ENCODE measurements around the gene CCDC18.
"Not testable (repeated sequence)": the region's sequence is repeated elsewhere in the genome, so short reads cannot be mapped to it uniquely, and the experiment has no call there.

CCDC18 gene

GRCh38 chr1:93237021-93237420 lies 56.5 kb downstream of the CCDC18 start:
- DNase-seq (ENCODE audit: low spot score), result no peak

- DNase-seq (ENCODE audit: low spot score), result no peak
Observed at GRCh38 chr1:93238425-93238824, 57.9 kb downstream of the CCDC18 start.

DNA sequence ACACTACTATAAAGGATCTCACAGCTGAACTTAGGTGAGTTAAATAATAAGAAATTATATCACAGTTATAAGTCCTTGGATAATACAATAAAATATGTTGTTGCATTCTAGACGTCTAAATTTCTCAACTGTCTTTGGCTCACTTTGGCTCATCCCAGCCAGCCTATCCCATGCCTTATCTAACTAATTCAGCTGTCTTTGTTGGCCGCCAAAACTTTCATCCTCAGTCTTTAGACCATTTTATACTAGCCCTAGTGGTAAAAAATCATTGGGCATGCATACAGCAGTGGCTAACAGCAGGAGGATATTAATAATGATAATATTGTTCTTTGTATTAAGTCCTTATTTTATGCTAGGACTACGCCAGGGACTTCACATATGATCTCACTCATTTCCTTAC lies 59.3 kb downstream of the CCDC18 start:
- no peak for DNase-seq (ENCODE audit: low spot score)

DNA sequence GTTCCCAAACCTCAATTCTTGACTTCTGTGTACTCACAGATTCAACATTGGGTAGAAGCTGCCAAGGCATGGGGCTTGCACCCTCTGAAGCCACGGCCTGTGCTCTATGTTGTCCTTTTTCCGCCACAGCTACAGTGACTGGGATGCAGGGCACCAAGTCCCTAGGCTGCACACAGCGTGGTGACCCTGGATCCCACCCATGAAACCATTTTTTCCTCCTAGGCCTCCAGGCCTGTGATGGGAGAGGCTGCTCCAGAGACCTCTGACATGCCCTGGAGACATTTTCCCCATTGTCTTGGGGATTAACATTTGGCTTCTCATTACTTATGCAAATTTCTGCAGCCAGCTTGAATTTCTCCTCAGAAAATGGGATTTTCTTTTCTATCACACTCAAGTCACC lies 62.7 kb downstream of the CCDC18 start:
- not testable (repeated sequence) for DNase-seq (ENCODE audit: low spot score)

DNA sequence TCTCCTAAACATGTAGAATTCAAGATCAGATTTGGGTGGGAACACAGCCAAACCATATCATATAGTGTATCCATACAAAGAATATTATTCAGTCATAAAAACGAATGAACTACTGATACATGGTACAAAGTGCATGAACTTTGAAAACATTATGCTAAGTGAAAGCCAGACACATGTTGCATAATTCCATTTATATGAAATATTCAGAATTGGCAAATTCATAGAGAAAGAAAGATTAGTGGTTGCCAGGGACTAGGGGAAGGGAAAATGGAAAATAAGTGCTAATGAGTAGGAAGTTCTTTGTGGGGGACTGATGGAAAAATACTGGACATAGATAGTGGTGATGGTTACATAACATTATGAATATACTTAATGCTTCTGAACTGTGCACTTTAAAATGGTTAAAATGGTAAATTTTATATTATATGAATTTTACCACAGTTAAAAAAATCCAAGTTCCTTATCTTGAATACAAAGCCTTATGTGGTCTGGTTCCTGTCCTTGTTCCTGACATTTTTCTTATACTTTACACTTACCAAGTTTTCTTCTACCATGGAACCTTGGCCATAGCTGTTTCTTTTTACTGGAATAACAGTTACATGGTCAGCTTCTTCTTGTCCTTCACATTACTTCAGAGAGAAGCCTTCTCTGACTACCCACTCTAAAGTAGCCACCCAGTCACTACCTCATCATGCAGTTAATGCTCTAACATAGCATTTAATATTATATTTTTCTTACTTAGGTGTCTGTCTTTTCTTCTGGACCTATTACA lies 64.0 kb downstream of the CCDC18 start:
- DNase-seq (ENCODE audit: low spot score), result no peak

- no peak for DNase-seq (ENCODE audit: low spot score)
Observed at GRCh38 chr1:93251966-93252365, 71.4 kb downstream of the CCDC18 start.

- no peak for DNase-seq (ENCODE audit: low spot score)
Observed at GRCh38 chr1:93252598-93252997, 72.1 kb downstream of the CCDC18 start.

- no peak for DNase-seq (ENCODE audit: low spot score)
Observed at GRCh38 chr1:93253516-93253915, 73.0 kb downstream of the CCDC18 start.

DNA sequence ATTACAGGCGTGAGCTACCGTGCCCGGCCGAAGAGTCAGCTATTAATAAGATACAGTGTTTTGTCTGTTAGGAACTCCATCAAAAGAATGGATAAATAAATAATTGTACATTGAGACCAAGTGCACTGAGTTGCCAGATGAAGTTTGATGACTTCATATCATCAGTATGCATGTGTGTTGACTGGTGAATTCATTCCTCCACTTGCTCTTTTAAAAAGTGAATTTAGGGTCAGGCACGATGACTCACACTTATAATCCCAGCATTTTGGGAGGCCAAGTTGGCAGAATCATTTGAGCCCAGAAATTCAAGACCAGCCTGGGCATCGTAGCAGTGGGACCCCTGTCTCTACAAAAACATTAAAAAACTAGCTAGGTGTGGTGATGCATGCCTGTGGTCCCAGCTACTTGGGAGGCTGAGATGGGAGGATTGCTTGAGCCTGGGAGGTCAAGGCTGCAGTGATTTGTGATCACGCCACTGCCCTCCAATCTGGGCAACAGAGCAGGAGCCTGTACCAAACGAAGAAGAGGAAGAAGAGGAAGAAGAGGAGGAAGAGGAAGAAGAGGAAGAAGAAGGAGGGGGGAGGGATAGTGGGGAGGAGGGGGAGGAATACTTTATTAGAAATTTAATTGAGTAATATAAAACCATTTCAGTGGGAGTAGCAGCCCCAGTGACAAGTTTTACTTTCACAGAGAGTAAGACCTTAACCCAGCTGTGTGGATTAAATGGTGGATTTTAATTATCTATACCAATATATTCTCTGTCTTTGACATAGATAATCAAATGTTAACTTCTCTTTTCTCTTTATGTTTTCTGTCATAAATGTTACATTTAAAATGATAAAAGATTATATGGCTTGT lies 74.9 kb downstream of the CCDC18 start:
- DNase-seq (ENCODE audit: low spot score), result no peak

DNA sequence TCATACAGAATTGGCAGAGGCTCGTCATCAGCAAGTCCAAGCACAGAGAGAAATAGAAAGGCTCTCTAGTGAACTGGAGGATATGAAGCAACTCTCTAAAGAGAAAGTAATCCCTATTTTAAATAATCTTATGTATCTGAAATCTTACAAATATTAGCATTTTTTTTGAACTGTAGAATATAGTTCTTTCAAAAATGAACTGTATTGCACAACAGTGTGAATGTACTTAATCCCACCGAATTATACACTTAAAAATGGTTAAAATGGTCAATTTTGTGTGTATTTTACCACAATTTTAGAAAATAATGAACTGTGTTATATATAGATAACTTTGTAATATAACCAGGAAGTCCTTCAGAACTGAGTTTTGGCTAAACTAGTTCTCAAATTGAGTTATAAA lies 75.9 kb downstream of the CCDC18 start:
- no peak for DNase-seq (ENCODE audit: low spot score)

DNA sequence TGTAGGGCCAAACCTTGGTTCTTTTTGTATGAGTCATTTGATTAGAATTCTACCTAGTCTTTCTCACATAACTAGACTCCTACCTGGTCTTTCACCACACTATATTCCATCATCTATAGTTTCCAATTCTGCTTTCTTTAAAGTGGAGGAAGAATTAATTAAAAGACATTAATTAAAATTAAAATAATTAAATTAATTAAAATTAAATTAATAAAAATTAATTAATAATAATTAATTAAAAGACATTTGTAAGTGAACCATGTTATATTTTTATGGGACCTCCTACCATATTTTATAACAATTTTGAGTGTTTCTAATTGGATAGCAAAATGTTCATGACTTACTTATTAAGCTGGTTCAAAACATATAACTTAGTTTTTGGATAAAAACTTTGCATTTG lies 77.4 kb downstream of the CCDC18 start:
- no peak for DNase-seq (ENCODE audit: low spot score)

GRCh38 chr1:93260726-93261125 lies 80.2 kb downstream of the CCDC18 start:
- not testable (repeated sequence) for DNase-seq (ENCODE audit: low spot score)

- no peak for DNase-seq (ENCODE audit: low spot score)
Observed at GRCh38 chr1:93262645-93263044, 82.1 kb downstream of the CCDC18 start.

- DNase-seq (ENCODE audit: low spot score), result not testable (repeated sequence)
Observed at GRCh38 chr1:93268888-93269287, 88.4 kb downstream of the CCDC18 start.

GRCh38 chr1:93275262-93275633 lies 94.7 kb downstream of the CCDC18 start:
- not testable (repeated sequence) for DNase-seq (ENCODE audit: low spot score)

GRCh38 chr1:93275634-93276295 lies 95.2 kb downstream of the CCDC18 start:
- no peak for DNase-seq (ENCODE audit: low spot score)

DNA sequence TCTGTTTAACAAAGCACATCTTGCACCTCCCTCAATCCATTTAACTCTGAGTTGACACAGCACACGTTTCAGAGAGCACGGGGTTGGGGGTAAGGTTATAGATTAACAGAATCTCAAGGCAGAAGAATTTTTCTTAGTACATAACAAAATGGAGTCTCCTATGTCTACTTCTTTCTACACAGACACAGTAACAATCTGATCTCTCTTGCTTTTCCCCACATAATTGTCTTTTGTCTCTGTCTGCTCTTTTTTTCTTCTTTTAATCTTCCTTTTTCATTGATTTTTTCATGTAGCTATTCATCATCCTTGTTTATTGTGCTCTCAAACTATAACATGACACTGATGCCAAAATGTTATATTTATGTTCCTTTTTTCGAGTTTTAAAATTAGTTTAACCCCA lies 97.0 kb downstream of the CCDC18 start:
- DNase-seq (ENCODE audit: low spot score), result not testable (repeated sequence)

GRCh38 chr1:93283496-93283895 lies 103.0 kb downstream of the CCDC18 start:
- DNase-seq (ENCODE audit: low spot score), result no peak

- no peak for DNase-seq (ENCODE audit: low spot score)
Observed at GRCh38 chr1:93288558-93288957, 108.0 kb downstream of the CCDC18 start.

DNA sequence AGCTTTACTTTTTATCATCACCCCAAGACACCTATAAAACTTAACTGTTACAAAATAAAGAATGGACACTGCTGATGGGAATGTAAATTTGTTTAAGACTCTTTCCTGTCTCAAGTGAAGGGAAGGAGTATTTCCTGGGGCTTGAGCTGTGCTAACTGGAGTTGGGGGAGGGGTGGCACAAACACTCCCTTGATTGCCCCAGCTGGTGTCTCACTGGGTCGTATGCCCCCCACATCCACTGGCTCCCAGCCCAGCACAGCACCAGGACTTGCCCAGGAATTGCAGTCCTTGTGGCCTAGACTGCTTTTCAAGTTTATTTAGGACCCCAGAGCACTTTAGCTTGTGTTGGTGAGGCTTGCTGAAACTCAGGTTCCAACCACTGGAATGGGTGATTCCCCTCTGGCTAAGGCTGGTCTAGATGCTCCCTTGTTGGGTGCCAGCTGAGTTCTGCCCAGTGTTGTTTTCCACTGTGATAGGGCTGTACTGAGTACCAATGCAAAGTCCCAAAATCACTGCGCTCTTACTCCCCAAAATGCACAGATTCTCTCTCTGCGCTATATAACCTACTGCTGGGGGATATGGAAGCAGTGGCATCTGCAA lies 116.1 kb downstream of the CCDC18 start:
- DNase-seq (ENCODE audit: low spot score), result no peak

- DNase-seq (ENCODE audit: low spot score), result no peak
Observed at GRCh38 chr1:93301131-93301530, 120.6 kb downstream of the CCDC18 start.

DNA sequence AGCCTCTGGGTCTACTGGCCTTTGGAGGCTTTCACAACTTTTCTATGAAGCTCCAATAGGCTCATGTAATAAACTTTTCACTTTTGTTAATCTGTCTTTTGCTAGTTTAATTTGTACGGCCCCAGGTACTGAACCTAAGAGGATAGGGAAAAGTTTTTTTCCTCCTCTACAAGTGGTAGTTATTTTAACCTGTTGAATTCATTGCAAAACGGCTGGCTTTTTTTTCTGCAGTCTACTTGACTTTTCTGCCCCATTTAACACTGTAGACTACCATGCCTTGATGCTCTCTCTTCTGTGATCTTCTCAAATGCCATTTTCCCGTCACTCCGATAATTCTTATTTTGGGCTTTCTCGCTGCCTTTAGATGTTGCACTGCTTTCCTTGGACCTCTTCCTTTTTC lies 121.6 kb downstream of the CCDC18 start:
- DNase-seq (ENCODE audit: low spot score), result no peak

Measured in CD4-positive, alpha-beta T cell treated with Interleukin-15 for 4 hours (primary cell).